ENCODE data around the gene DLGAP1.

DLGAP1 gene

DNA sequence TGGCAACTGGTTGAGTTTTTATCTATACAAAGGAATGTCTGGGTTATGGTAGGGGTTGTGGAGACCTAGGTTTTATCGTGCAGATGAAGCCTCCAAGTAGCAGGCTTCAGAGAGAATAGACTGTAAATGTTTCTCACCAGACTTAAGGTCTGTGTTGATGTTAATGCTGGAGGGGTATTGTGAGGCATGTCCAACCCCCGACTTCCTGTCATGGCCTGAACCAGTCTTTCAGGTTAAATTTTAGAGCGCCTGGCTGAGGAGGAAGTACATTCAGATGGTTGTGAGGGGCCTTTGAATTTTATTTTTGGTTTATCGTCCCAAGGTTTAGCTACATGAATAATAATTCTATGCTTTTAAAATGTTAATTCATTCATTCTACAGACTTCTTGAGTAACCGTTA, 435.1 kb downstream of the DLGAP1 start:
- Histone ChIP-seq H3K4me1 (ENCODE audit: control insufficient read depth in 1 of 2, insufficient read depth in 1 of 2, low read depth in 1 of 2, low read length in 1 of 2) (no peaks in the 10 kb centered on the region), H3K4me3 (ENCODE audit: low read depth in 1 of 2, low read length in 1 of 2) (no peak overlapping the region), H3K27me3 (no peaks in the 10 kb centered on the region), H3K27ac (no peak overlapping the region), H3K36me3 (no peaks in the 10 kb centered on the region), H3K9me3 (no peaks in the 10 kb centered on the region)
- no peak for TF ChIP-seq CTCF (IDR thresholded peaks at IDR 0.05)

- no peaks in the 10 kb centered on the region for H3K36me3 ChIP-seq
- no peak for TF ChIP-seq CTCF (IDR thresholded peaks at IDR 0.05)
Observed at GRCh38 chr18:4017480-4017879, 437.6 kb downstream of the DLGAP1 start.

GRCh38 chr18:4016391-4017049, 438.6 kb downstream of the DLGAP1 start:
- H3K36me3 ChIP-seq: no peaks in the 10 kb centered on the region
- H3K9me3 ChIP-seq: no peaks in the 10 kb centered on the region
- no peak for TF ChIP-seq CTCF (IDR thresholded peaks at IDR 0.05)
- H3K4me1 ChIP-seq (ENCODE audit: control insufficient read depth in 1 of 2, insufficient read depth in 1 of 2, low read depth in 1 of 2, low read length in 1 of 2): no peaks in the 10 kb centered on the region
- no peak overlapping the region for H3K27ac ChIP-seq
- H3K27me3 ChIP-seq: no peaks in the 10 kb centered on the region
- H3K4me3 ChIP-seq (ENCODE audit: low read depth in 1 of 2, low read length in 1 of 2): no peak overlapping the region

More at GRCh38 chr18:4017480-4017879, 437.6 kb downstream of the DLGAP1 start:
- no peaks in the 10 kb centered on the region for H3K27me3 ChIP-seq
- H3K27ac ChIP-seq: no peak overlapping the region
- no peaks in the 10 kb centered on the region for H3K9me3 ChIP-seq
- no peaks in the 10 kb centered on the region for H3K4me1 ChIP-seq (ENCODE audit: control insufficient read depth in 1 of 2, insufficient read depth in 1 of 2, low read depth in 1 of 2, low read length in 1 of 2)
- H3K4me3 ChIP-seq (ENCODE audit: low read depth in 1 of 2, low read length in 1 of 2): no peak overlapping the region

- Histone ChIP-seq H3K4me1 (ENCODE audit: control insufficient read depth in 1 of 2, insufficient read depth in 1 of 2, low read depth in 1 of 2, low read length in 1 of 2) (no peaks in the 10 kb centered on the region), H3K36me3 (no peaks in the 10 kb centered on the region), H3K27me3 (no peaks in the 10 kb centered on the region), H3K9me3 (no peaks in the 10 kb centered on the region), H3K4me3 (ENCODE audit: low read depth in 1 of 2, low read length in 1 of 2) (no peak overlapping the region), H3K27ac (no peak overlapping the region)
- no peak for TF ChIP-seq CTCF (IDR thresholded peaks at IDR 0.05)
Observed at GRCh38 chr18:4007846-4008245, 447.3 kb downstream of the DLGAP1 start.

- no peak for TF ChIP-seq CTCF (IDR thresholded peaks at IDR 0.05)
- Histone ChIP-seq H3K4me1 (ENCODE audit: control insufficient read depth in 1 of 2, insufficient read depth in 1 of 2, low read depth in 1 of 2, low read length in 1 of 2) (no peaks in the 10 kb centered on the region), H3K36me3 (no peaks in the 10 kb centered on the region), H3K9me3 (no peaks in the 10 kb centered on the region), H3K4me3 (ENCODE audit: low read depth in 1 of 2, low read length in 1 of 2) (no peak overlapping the region), H3K27ac (no peak overlapping the region), H3K27me3 (peaks cover 6% of the 10 kb centered on the region)
Observed at GRCh38 chr18:4004183-4004829, 450.8 kb downstream of the DLGAP1 start.

Measured in neutrophil (primary cell).